HuH-7.5 (cell line): ENCODE results near the gene PAQR3.

ENCODE experiments used
- DNase-seq: peaks from one replicate; pipeline ENCODE4 v3.0.0; 2011; ENCODE audit warnings: low spot score

Gene PAQR3

GRCh38 chr4:78938868-78939666, at the start of gene PAQR3:
PAQR3 (minus strand) TSS chr4:78939438; CDS start chr4:78939224, 214 bp downstream.
- peak; percentile 60 for DNase-seq

GRCh38 chr4:78987683-78988082, 48.4 kb upstream of the PAQR3 start:
- no peak for DNase-seq

DNA sequence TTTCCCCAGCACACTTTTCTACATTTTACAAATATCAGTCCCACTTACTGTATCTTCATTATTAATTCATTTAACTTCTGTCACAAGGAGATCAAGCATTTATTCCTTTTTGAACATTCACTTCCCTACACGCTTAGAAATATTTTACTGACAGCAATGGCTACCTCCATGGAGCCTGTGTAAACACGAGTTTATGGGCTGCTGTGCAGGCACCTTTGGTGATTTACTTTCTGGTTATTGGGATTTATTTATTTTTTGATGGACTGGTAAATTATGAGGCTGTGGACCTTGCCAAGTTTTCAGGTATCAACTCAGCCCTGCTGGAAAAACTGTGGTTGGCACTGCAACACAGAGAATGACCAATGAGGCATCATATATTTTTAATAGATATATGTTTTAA, 45.4 kb upstream of the PAQR3 start:
- no peak for DNase-seq

DNA sequence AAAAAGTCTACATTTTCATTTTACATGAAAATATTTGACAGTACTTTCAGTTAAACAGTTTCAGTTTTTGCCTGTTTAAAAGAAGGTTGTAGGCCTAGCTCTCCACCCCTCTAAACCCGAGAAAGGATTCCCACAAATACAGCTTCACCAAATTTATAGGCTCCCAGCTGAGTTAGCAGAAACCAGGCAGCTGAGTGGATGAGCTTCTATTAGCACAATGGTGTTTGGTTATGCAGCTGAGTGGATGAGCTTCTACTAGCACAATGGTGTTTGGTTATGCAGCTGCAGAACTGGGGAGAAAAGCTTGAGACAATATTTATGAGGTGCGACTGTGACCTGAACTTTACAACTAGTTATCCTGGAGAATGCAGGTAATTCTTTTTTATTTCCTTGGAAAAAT, 36.6 kb upstream of the PAQR3 start:
- DNase-seq: no peak

DNA sequence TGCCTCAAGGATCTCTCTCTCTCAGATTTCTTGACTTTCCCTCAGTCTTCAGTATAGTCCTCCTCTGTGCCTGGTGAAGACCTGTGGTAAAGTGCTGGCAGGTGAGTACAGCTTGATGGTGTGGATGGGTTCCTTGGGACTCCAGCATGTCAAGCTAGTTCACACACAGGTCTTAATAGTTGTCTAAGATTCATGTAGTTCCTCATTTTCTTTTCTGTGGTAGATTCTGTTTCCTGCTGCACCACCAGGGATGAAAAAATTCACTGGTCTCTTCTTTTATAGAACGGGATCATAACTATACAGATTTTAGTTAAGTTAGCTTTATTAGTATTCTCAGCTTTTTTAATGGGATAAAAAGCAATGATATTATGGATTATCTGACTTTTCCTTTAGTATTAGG, 32.5 kb upstream of the PAQR3 start:
- DNase-seq: no peak

GRCh38 chr4:78971326-78971725, 32.1 kb upstream of the PAQR3 start:
- no peak for DNase-seq

- DNase-seq: no peak
Observed at GRCh38 chr4:78962597-78963115, 23.4 kb upstream of the PAQR3 start.

GRCh38 chr4:78960926-78961325, 21.7 kb upstream of the PAQR3 start:
- no peak for DNase-seq

DNA sequence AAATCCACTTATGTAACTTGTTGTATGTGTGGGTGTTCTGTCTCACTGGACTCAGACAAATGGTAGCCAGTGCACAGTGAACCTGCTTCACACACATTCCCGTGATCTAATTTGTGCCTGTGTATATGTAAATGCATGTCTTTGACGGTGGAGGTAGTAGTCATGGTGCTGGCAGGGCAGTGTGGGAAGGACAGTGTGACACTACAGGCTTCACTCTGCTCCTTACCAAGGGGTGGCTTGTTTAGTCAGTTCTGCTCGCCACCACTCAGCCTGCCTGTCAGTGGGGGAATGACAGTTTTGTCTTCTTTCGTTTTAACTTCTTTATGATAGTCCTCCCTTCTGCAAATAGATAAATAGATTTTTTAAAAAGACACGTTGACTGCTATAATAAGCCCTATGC, 17.7 kb upstream of the PAQR3 start:
- DNase-seq: no peak

- no peak for DNase-seq
Observed at GRCh38 chr4:78953769-78954666, 14.8 kb upstream of the PAQR3 start.

- DNase-seq: no peak
Observed at GRCh38 chr4:78953231-78953630, 14.0 kb upstream of the PAQR3 start.

GRCh38 chr4:78951862-78952472, 12.7 kb upstream of the PAQR3 start:
- no peak for DNase-seq

DNA sequence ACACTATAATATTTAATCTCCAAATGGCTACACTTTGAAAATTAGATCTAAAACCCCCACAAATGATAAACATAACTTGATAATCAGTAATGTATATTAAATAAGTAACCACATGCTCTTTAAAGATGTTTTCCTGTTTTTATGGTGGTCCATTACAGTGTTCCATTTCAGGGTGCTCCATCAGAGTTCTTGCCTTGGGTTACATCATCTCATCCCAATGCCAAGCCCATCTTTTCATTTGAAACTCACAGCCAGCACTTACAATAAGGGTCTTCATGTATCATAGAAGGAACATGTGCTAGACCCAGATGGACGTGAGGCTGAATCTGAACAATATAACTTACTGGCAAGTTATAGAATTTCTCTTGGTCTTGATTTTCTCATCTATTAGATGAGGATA, 10.5 kb upstream of the PAQR3 start:
- DNase-seq: no peak

- no peak for DNase-seq
Observed at GRCh38 chr4:78945651-78946179, 6.5 kb upstream of the PAQR3 start.

DNA sequence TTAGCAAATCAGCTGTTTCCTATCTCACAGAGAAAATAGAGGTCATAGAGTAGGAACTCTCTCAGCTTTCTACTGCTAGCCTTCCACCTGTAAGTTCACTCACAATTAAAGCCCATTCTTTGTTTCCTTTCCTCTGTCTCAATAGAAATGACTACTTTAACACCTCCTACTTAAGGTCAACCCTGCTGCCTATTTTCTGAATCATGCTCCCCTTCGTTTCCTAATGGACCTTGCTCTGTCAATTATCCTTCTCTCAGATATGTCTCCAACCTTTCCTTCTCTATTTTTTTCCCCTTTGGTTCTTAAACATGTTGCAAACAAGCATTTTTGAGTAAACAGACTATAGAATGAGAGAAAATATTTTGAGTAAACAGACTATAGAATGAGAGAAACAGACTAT, 5.1 kb upstream of the PAQR3 start:
- DNase-seq: no peak

DNA sequence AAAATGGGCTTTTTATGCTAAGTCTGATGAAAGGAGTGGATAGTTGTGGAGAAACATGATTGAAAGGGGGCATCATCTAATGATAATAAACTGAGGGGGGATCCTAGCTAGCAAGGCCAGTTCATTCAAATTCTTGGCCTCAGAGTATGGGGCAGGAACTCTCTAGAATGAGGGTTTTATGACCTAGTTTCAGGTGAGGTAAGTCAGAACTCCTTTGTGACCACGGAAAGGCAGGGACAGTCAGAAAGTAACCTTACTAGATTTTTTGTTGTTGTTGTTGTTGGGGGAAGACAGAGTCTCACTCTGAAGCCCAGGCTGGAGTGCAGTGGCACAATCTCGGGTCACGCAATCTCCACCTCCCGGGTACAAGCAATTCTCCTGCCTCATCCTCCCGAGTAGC, 1.5 kb upstream of the PAQR3 start:
- DNase-seq: no peak

GRCh38 chr4:78939667-78940008, 400 bp upstream of the PAQR3 start:
- no peak for DNase-seq

DNA sequence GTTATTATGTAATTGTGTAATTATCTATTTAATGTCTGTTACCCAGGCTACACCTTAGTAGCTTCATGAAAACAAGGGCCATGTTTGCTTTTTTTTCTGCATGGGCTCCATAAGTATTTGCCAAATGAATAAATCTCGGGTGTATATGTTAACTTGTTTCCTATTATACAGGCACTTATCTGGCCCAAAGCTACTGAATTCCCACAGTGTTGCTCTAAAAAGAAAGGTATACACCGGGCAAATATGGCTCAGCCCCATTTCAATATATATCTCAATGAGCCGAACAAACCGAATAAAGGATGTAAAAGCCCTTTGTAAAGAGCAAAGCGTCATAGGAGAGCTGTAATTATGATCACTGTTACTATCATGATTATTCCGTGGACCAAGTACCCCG, 767 bp downstream of the PAQR3 start:
- DNase-seq: no peak

- DNase-seq: no peak
Observed at GRCh38 chr4:78937837-78938236, 1.4 kb downstream of the PAQR3 start.

- no peak for DNase-seq
Observed at GRCh38 chr4:78936989-78937388, 2.2 kb downstream of the PAQR3 start.

DNA sequence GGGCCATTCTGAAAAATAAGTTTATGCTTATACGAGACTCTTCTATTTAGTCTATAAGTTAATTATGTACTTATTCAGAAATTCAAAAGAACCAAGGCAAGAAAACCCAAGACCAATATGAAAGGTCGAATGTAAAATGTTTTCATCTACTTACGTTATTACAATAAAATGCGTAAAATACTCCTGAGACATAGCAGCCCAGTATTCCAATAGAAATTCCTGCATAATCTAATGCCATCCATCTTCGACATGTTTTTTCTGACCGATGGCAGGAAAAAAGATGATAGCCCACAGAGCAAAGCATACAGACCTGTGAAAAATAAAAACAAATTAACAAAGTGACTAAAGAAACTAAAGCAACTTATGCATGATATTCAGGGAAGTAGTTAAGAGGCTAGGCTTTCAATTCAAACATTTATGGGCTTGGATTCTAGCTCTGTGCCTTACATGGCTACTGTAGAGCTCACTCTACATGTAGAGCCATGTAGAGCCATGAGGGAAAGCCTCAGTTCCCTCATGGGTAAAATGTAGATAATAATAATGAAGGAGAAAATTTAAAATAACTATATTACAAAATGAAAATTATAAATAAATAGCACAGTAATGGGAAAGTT, 9.1 kb downstream of the PAQR3 start:
- DNase-seq: no peak

DNA sequence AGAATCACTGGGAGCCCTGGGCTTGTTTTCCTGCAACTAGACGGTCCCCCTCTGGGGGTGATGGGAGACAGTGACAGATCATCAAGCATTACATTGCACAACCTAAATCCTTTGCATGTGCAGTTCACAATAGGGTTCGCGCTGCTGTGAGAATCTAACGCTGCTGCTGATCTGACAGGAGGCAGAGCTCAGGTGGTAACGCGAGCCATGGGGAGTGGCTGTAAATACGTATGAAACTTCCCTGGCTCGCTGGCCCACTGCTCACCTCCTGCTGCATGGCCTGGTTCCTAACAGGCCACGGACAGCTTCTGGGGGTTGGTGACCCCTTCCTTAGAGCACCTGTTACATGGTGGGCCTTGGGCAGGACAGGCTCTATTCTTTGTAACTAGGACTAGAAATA, 10.4 kb downstream of the PAQR3 start:
- no peak for DNase-seq
